K562 (cell line): Measurements from ENCODE around the gene WDR47. TPM values are rescaled to one million over a fixed set of nuclear protein-coding genes. Genes with fewer than 3 reads are reported as not detected.

Experiments used
- ATAC-seq: fragments of 200-7000 bp; cut with Tn5 transposase; 3 replicates; pipeline ENCODE4 v1.9.1; 2020; ENCODE audit warnings: moderate library complexity
- BruUV-seq: library from RNA; stranded (reverse); fragments of 400-500 nt; replicated peaks from 2 replicates; lab custom pipeline; 2021; lab: Mats Ljungman, UMichigan
- CTCF ChIA-PET: fragments of 300-600 bp; formaldehyde crosslinking; extraction: SDS; loops from one replicate; lab custom pipeline; 2021; ENCODE audit warnings: low intra/inter-chr PET ratio; lab: Yijun Ruan, JAX
- POLR2A ChIA-PET: fragments of 300-600, 350-650 bp; sonication (Branson Sonifier 250); formaldehyde crosslinking; extraction: SDS; loops from one replicate; lab custom pipeline; 2021; ENCODE audit warnings: antibody characterized with exemption, inconsistent platforms; lab: Yijun Ruan, JAX
- DNase-seq, 4 experiments: peaks; one replicate each; pipeline versions ENCODE4 v3.0.0 to v3.0.0-alpha.2; 2011 to 2018; ENCODE audit warnings: low spot score in 3 of 4, mixed read lengths in 3 of 4; ENCODE audit errors: extremely low read depth in 1 of 4
- FAIRE-seq: peaks from 2 replicates; lab custom pipeline; 2011; peaks lifted over from hg19 to GRCh38; lab: Jason Lieb, UNC
- H2AFZ ChIP-seq: 2 replicates; pipeline ENCODE4 v1.6.0; 2011; ENCODE audit warnings: low read depth, low read length, control low read depth, inconsistent platforms
- H3K27ac ChIP-seq: fragments of 200-600 bp; 3 replicates; pipeline ENCODE4 v1.8.0; 2011; ENCODE audit warnings: low read depth, mild to moderate bottlenecking, control low read depth, inconsistent platforms, low read length, moderate library complexity, mixed read lengths; ENCODE audit errors: extremely low read depth
- H3K27me3 ChIP-seq, 2 experiments: fragments of 300-600 bp in 1 of 2; 2 replicates in 1 of 2; 3 replicates in 1 of 2; pipeline versions ENCODE4 v1.6.0 to v1.8.0; 2011; ENCODE audit warnings: inconsistent platforms in 2 of 2, low read length in 2 of 2, mild to moderate bottlenecking in 1 of 2, mixed read lengths in 1 of 2, moderate library complexity in 1 of 2; ENCODE audit not compliant: control insufficient read depth in 2 of 2, insufficient read depth in 2 of 2
- H3K36me3 ChIP-seq: fragments of 300-600 bp; 3 replicates; pipeline ENCODE4 v1.8.0; 2011; ENCODE audit warnings: mild to moderate bottlenecking, low read length, inconsistent platforms; ENCODE audit not compliant: control insufficient read depth, insufficient read depth
- H3K4me1 ChIP-seq, 2 experiments: fragments of 200-600 bp in 1 of 2; replicated peaks in 1 of 2; 2 replicates in 1 of 2; 3 replicates in 1 of 2; pipeline versions ENCODE4 v1.5.1 to v1.8.0; 2011; ENCODE audit warnings: inconsistent platforms in 2 of 2, low read length in 2 of 2, mild to moderate bottlenecking in 1 of 2, mixed read lengths in 1 of 2, moderate library complexity in 1 of 2; ENCODE audit not compliant: control insufficient read depth in 2 of 2, insufficient read depth in 2 of 2
- H3K4me2 ChIP-seq: 2 replicates; pipeline ENCODE4 v1.6.1; 2011; ENCODE audit warnings: low read length, control low read depth, inconsistent platforms, mixed read lengths; ENCODE audit not compliant: insufficient read depth
- H3K4me3 ChIP-seq: fragments of 200-600 bp; sonication (generic), shearing (Covaris generic); 2 replicates; pipeline ENCODE4 v1.5.1; 2016; ENCODE audit warnings: control low read depth, inconsistent platforms
- H3K79me2 ChIP-seq: fragments of 200-600 bp; 3 replicates; pipeline ENCODE4 v1.8.0; 2011; ENCODE audit warnings: low read length, inconsistent platforms; ENCODE audit not compliant: control insufficient read depth, insufficient read depth
- H3K9ac ChIP-seq, 2 experiments: 2 replicates each; pipeline versions ENCODE4 v1.6.0 to v1.6.1; 2011; ENCODE audit warnings: low read depth in 2 of 2, low read length in 2 of 2, control low read depth in 1 of 2, inconsistent platforms in 1 of 2, mild to moderate bottlenecking in 1 of 2, mixed read lengths in 1 of 2; ENCODE audit not compliant: insufficient read depth in 1 of 2
- H3K9me1 ChIP-seq: one replicate; pipeline ENCODE4 v1.6.0; 2011; ENCODE audit warnings: inconsistent platforms, mild to moderate bottlenecking, low read length, moderate library complexity; ENCODE audit not compliant: control insufficient read depth, insufficient read depth
- H3K9me3 ChIP-seq: replicated peaks from 2 replicates; pipeline ENCODE4 v1.5.1; 2011; ENCODE audit warnings: low read depth, low read length, inconsistent platforms; ENCODE audit not compliant: control insufficient read depth, insufficient read depth
- H4K20me1 ChIP-seq: replicated peaks from 2 replicates; pipeline ENCODE4 v1.6.1; 2011; ENCODE audit warnings: low read length, inconsistent platforms, mixed read lengths; ENCODE audit not compliant: control insufficient read depth, insufficient read depth
- CBX8 ChIP-seq: fragments of 200-600 bp; sonication (generic); IDR thresholded peaks from 2 replicates; pipeline ENCODE4 v1.6.1; 2012; ENCODE audit warnings: borderline replicate concordance, mixed run types, low read depth, mild to moderate bottlenecking, moderate library complexity, mixed read lengths, low read length, control low read depth, inconsistent platforms; ENCODE audit not compliant: poor library complexity, severe bottlenecking; ENCODE audit errors: extremely low read depth
- HINFP ChIP-seq: fragments of 450-650 bp; conservative IDR thresholded peaks from 2 replicates; pipeline ENCODE4 v1.6.1; 2016; ENCODE audit warnings: missing genetic modification characterization, low read depth, mild to moderate bottlenecking, control low read depth, missing compliant biosample characterization
- SP2 ChIP-seq: IDR thresholded peaks from 2 replicates; pipeline ENCODE4 v1.6.1; 2011; ENCODE audit warnings: mild to moderate bottlenecking, low read depth, low read length, moderate library complexity; ENCODE audit not compliant: poor library complexity, severe bottlenecking; ENCODE audit errors: extremely low read depth
- WGBS: fragments of 100-300 bp; shearing (Covaris generic); methylation state at CpG from one replicate; pipeline ENCODE4 v1.1.6; 2016; ENCODE audit warnings: low coverage, mixed read lengths; ENCODE audit not compliant: insufficient coverage; ENCODE audit errors: missing lambda C conversion rate; 5-methylcytosine and 5-hydroxymethylcytosine counted together
- in situ Hi-C: fragments of 300-500 bp; cut with MboI; formaldehyde crosslinking; loops from 4 replicates; pipeline ENCODE4 v1.15.0; 2018; ENCODE audit warnings: inconsistent platforms, mixed read lengths
- intact Hi-C: fragments of 100-400 bp; cut with micrococcal nuclease; formaldehyde crosslinking; loops from 2 replicates; pipeline ENCODE4 v1.14.2; 2022
- polyA plus RNA-seq, 8 experiments: library from polyadenylated mRNA; depleted of rRNA in 4 of 8; stranded (reverse) in 5 of 8; unstranded in 3 of 8; fragments of >200 nt; fragmentation: Nextera tagmentation in 2 of 8; fragmentation: Illumina TruSeq in 1 of 8; extraction: Ambion mirVana in 2 of 8; extraction: Trizol in 1 of 8; gene quantifications; 2 replicates each; pipeline versions ENCODE4 v1.2.1 to v1.2.3, GENCODE V29; 2011 to 2014; ENCODE audit warnings: inconsistent platforms in 1 of 8, missing spikeins in 1 of 8
- total RNA-seq, 7 experiments: library from RNA; depleted of rRNA in 6 of 7; stranded (reverse); fragments of >200 nt in 6 of 7; fragmentation: Illumina TruSeq in 2 of 7; extraction: Trizol in 2 of 7; gene quantifications; 2 replicates each; pipeline versions ENCODE4 v1.2.1 to v1.2.3, GENCODE V29; 2011 to 2021; ENCODE audit warnings: low replicate concordance in 1 of 7
- TF ChIP-seq, protein P1 (sequence below): fragments of 450-650 bp; IDR thresholded peaks from 2 replicates; pipeline ENCODE4 v1.6.1; 2016; ENCODE audit warnings: mild to moderate bottlenecking
- TF ChIP-seq, protein P2 (sequence below): IDR thresholded peaks from 3 replicates; pipeline ENCODE4 v1.6.1; 2011; ENCODE audit warnings: borderline replicate concordance, mild to moderate bottlenecking; ENCODE audit not compliant: insufficient read length, insufficient read depth

WDR47 gene
- total and polyA plus RNA-seq, 9 of the 15 experiments (the other 6 are each of a cell fraction or from before 2014, with no cell fraction given) = 1.3 to 10.1 (median 4.9) TPM

- Histone ChIP-seq H3K9me3 (no peaks in the 10 kb centered on the region), H3K27ac (peak overlapping the region; percentile 95), H3K9me1 (no peaks in the 10 kb centered on the region), H3K9ac (peak overlapping the region; percentile 90 to 93), H3K36me3 (peaks cover 39% of the 10 kb centered on the region), H2AFZ (peak overlapping the region; percentile 99), H3K4me1 (peaks cover 0 to 24% of the 10 kb centered on the region in 2 experiments; a peak in 4 of 5 replicates), H3K27me3 (no peaks in the 10 kb centered on the region), H4K20me1 (no peaks in the 10 kb centered on the region), H3K79me2 (peaks cover 70% of the 10 kb centered on the region), H3K4me3 (peak overlapping the region; percentile 85), H3K4me2 (peak overlapping the region; percentile 97)
- DNase-seq = peak in 3 of 4 experiments; percentile 16 to 81 (median 78)
- peak; percentile 71 for FAIRE-seq
- ChIA-PET CTCF (interaction anchor here (2.9 kb wide), 1 partner anchor 21 kb away, joined by 12 read pairs; a partner anchor contains a TSS), POLR2A (interaction anchor here (0.6 to 4.5 kb wide), 12 partner anchors 8 to 143 kb away, joined by 3 to 90 read pairs (median 4); a partner anchor contains a TSS)
- intact Hi-C loops = loop anchor here (1.0 kb wide), 1 partner anchor 9 kb away; no protein-coding TSS in a partner anchor
- 0% methylated on average over 13 of the region's 13 CpGs for WGBS
- peak; percentile 79 for ATAC-seq
- in situ Hi-C loops = no loop called here
- TSS peak; percentile 51 for BruUV-seq
- TF ChIP-seq, protein P1, sequence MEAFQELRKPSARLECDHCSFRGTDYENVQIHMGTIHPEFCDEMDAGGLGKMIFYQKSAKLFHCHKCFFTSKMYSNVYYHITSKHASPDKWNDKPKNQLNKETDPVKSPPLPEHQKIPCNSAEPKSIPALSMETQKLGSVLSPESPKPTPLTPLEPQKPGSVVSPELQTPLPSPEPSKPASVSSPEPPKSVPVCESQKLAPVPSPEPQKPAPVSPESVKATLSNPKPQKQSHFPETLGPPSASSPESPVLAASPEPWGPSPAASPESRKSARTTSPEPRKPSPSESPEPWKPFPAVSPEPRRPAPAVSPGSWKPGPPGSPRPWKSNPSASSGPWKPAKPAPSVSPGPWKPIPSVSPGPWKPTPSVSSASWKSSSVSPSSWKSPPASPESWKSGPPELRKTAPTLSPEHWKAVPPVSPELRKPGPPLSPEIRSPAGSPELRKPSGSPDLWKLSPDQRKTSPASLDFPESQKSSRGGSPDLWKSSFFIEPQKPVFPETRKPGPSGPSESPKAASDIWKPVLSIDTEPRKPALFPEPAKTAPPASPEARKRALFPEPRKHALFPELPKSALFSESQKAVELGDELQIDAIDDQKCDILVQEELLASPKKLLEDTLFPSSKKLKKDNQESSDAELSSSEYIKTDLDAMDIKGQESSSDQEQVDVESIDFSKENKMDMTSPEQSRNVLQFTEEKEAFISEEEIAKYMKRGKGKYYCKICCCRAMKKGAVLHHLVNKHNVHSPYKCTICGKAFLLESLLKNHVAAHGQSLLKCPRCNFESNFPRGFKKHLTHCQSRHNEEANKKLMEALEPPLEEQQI = no peak
- TF ChIP-seq, protein P2, sequence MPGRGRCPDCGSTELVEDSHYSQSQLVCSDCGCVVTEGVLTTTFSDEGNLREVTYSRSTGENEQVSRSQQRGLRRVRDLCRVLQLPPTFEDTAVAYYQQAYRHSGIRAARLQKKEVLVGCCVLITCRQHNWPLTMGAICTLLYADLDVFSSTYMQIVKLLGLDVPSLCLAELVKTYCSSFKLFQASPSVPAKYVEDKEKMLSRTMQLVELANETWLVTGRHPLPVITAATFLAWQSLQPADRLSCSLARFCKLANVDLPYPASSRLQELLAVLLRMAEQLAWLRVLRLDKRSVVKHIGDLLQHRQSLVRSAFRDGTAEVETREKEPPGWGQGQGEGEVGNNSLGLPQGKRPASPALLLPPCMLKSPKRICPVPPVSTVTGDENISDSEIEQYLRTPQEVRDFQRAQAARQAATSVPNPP = no peak
- no peak for TF ChIP-seq CBX8
- TF ChIP-seq SP2 = no peak
- no peak for TF ChIP-seq HINFP (tag)
Observed at GRCh38 chr1:109091078-109091838, 49.4 kb upstream of the WDR47 start.
